ENCODE data around the gene SEMA3B.
A peak's percentile ranks its signal among the peaks of the same experiment; 100 is the strongest.
"Not testable (repeated sequence)": the region's sequence is repeated elsewhere in the genome, so short reads cannot be mapped to it uniquely, and the experiment has no call there.

Gene SEMA3B

GRCh38 chr3:50304601-50305000 is 35.7 kb downstream of the SEMA3B start:
- Histone ChIP-seq H3K27me3 (ENCODE audit: insufficient read depth, low read length) (no peaks in the 10 kb centered on the region), H3K4me3 (ENCODE audit: low read length) (no peak overlapping the region), H3K9ac (ENCODE audit: low read depth, low read length) (no peak overlapping the region), H3K9me3 (ENCODE audit: insufficient read depth, low read depth, low read length) (peaks cover 22% of the 10 kb centered on the region), H3K27ac (ENCODE audit: low read depth, low read length) (no peak overlapping the region), H3K4me1 (ENCODE audit: insufficient read depth, low read length) (peaks cover 12% of the 10 kb centered on the region; the same call in 1 of the 2 replicates), H3K36me3 (ENCODE audit: insufficient read depth, low read length) (peaks cover 3% of the 10 kb centered on the region; the same call in 1 of the 2 replicates)

GRCh38 chr3:50312041-50312440 is 43.1 kb downstream of the SEMA3B start:
- not testable (repeated sequence) for H3K27me3 ChIP-seq (ENCODE audit: insufficient read depth, low read length); H3K4me3 ChIP-seq (ENCODE audit: low read length); H3K27ac ChIP-seq (ENCODE audit: low read depth, low read length); H3K9ac ChIP-seq (ENCODE audit: low read depth, low read length); H3K4me1 ChIP-seq (ENCODE audit: insufficient read depth, low read length)
- Histone ChIP-seq H3K9me3 (ENCODE audit: insufficient read depth, low read depth, low read length) (peaks cover 22% of the 10 kb centered on the region), H3K36me3 (ENCODE audit: insufficient read depth, low read length) (peaks cover 13% of the 10 kb centered on the region)
- WGBS = 96% methylated on average over 18 of the region's 32 CpGs

- 93% methylated on average over 3 of the region's 3 CpGs for WGBS
- H3K27me3 ChIP-seq (ENCODE audit: insufficient read depth, low read length) = no peaks in the 10 kb centered on the region
- no peak overlapping the region for H3K9ac ChIP-seq (ENCODE audit: low read depth, low read length)
- 0 out of 2 replicates have a peak, but pooled peaks cover 5% of the 10 kb centered on the region for H3K4me1 ChIP-seq (ENCODE audit: insufficient read depth, low read length)
- H3K27ac ChIP-seq (ENCODE audit: low read depth, low read length) = no peak overlapping the region
- H3K4me3 ChIP-seq (ENCODE audit: low read length) = no peak overlapping the region
- H3K9me3 ChIP-seq (ENCODE audit: insufficient read depth, low read depth, low read length) = peaks cover 7% of the 10 kb centered on the region
- peaks cover 33% of the 10 kb centered on the region for H3K36me3 ChIP-seq (ENCODE audit: insufficient read depth, low read length)
Observed at GRCh38 chr3:50314342-50314741, 45.4 kb downstream of the SEMA3B start.

GRCh38 chr3:50314816-50315215 is 45.9 kb downstream of the SEMA3B start:
- peaks cover 36% of the 10 kb centered on the region for H3K36me3 ChIP-seq (ENCODE audit: insufficient read depth, low read length)
- no peak overlapping the region for H3K9ac ChIP-seq (ENCODE audit: low read depth, low read length)
- no peaks in the 10 kb centered on the region for H3K27me3 ChIP-seq (ENCODE audit: insufficient read depth, low read length)
- no peak overlapping the region for H3K4me3 ChIP-seq (ENCODE audit: low read length)
- 0 out of 2 replicates have a peak, but pooled peaks cover 5% of the 10 kb centered on the region for H3K4me1 ChIP-seq (ENCODE audit: insufficient read depth, low read length)
- peaks cover 2% of the 10 kb centered on the region; the same call in 1 of the 2 replicates for H3K9me3 ChIP-seq (ENCODE audit: insufficient read depth, low read depth, low read length)
- 93% methylated on average over 4 of the region's 4 CpGs for WGBS
- no peak overlapping the region for H3K27ac ChIP-seq (ENCODE audit: low read depth, low read length)

GRCh38 chr3:50316657-50317242 is 47.8 kb downstream of the SEMA3B start:
- Histone ChIP-seq H3K27ac (ENCODE audit: low read depth, low read length) (no peak overlapping the region), H3K36me3 (ENCODE audit: insufficient read depth, low read length) (peaks cover 40% of the 10 kb centered on the region), H3K27me3 (ENCODE audit: insufficient read depth, low read length) (no peaks in the 10 kb centered on the region), H3K9me3 (ENCODE audit: insufficient read depth, low read depth, low read length) (no peaks in the 10 kb centered on the region), H3K9ac (ENCODE audit: low read depth, low read length) (no peak overlapping the region), H3K4me1 (ENCODE audit: insufficient read depth, low read length) (peaks cover 11% of the 10 kb centered on the region; the same call in 1 of the 2 replicates), H3K4me3 (ENCODE audit: low read length) (no peak overlapping the region)
- 71% methylated on average over 9 of the region's 9 CpGs for WGBS

- H3K27me3 ChIP-seq (ENCODE audit: insufficient read depth, low read length) = no peaks in the 10 kb centered on the region
- no peak overlapping the region for H3K4me3 ChIP-seq (ENCODE audit: low read length)
- H3K9ac ChIP-seq (ENCODE audit: low read depth, low read length) = no peak overlapping the region
- H3K4me1 ChIP-seq (ENCODE audit: insufficient read depth, low read length) = peaks cover 11% of the 10 kb centered on the region; the same call in 1 of the 2 replicates
- no peaks in the 10 kb centered on the region for H3K9me3 ChIP-seq (ENCODE audit: insufficient read depth, low read depth, low read length)
- WGBS = 86% methylated on average over 6 of the region's 6 CpGs
- no peak overlapping the region for H3K27ac ChIP-seq (ENCODE audit: low read depth, low read length)
- H3K36me3 ChIP-seq (ENCODE audit: insufficient read depth, low read length) = peaks cover 40% of the 10 kb centered on the region
Observed at GRCh38 chr3:50317300-50317699, 48.4 kb downstream of the SEMA3B start.

GRCh38 chr3:50318163-50318562 is 49.2 kb downstream of the SEMA3B start:
- no peak overlapping the region for H3K4me3 ChIP-seq (ENCODE audit: low read length)
- H3K27ac ChIP-seq (ENCODE audit: low read depth, low read length) = no peak overlapping the region
- peaks cover 15% of the 10 kb centered on the region for H3K4me1 ChIP-seq (ENCODE audit: insufficient read depth, low read length)
- no peak overlapping the region for H3K9ac ChIP-seq (ENCODE audit: low read depth, low read length)
- H3K36me3 ChIP-seq (ENCODE audit: insufficient read depth, low read length) = peaks cover 40% of the 10 kb centered on the region
- no peaks in the 10 kb centered on the region for H3K27me3 ChIP-seq (ENCODE audit: insufficient read depth, low read length)
- whole genome bisulfite sequencing = 95% methylated on average over 11 of the region's 11 CpGs
- no peaks in the 10 kb centered on the region for H3K9me3 ChIP-seq (ENCODE audit: insufficient read depth, low read depth, low read length)

GRCh38 chr3:50318615-50319014 is 49.7 kb downstream of the SEMA3B start:
- Histone ChIP-seq H3K9me3 (ENCODE audit: insufficient read depth, low read depth, low read length) (no peaks in the 10 kb centered on the region), H3K4me3 (ENCODE audit: low read length) (no peak overlapping the region), H3K36me3 (ENCODE audit: insufficient read depth, low read length) (peaks cover 40% of the 10 kb centered on the region), H3K27ac (ENCODE audit: low read depth, low read length) (no peak overlapping the region), H3K9ac (ENCODE audit: low read depth, low read length) (no peak overlapping the region), H3K4me1 (ENCODE audit: insufficient read depth, low read length) (peaks cover 18% of the 10 kb centered on the region), H3K27me3 (ENCODE audit: insufficient read depth, low read length) (no peaks in the 10 kb centered on the region)
- WGBS = 96% methylated on average over 10 of the region's 10 CpGs

- 94% methylated on average over 16 of the region's 16 CpGs for WGBS
- H3K9ac ChIP-seq (ENCODE audit: low read depth, low read length) = no peak overlapping the region
- H3K9me3 ChIP-seq (ENCODE audit: insufficient read depth, low read depth, low read length) = no peaks in the 10 kb centered on the region
- peaks cover 40% of the 10 kb centered on the region for H3K36me3 ChIP-seq (ENCODE audit: insufficient read depth, low read length)
- H3K4me3 ChIP-seq (ENCODE audit: low read length) = no peak overlapping the region
- H3K27me3 ChIP-seq (ENCODE audit: insufficient read depth, low read length) = no peaks in the 10 kb centered on the region
- H3K4me1 ChIP-seq (ENCODE audit: insufficient read depth, low read length) = peaks cover 18% of the 10 kb centered on the region
- H3K27ac ChIP-seq (ENCODE audit: low read depth, low read length) = no peak overlapping the region
Observed at GRCh38 chr3:50319181-50319893, 50.4 kb downstream of the SEMA3B start.

GRCh38 chr3:50319894-50320625 is 51.1 kb downstream of the SEMA3B start:
- Histone ChIP-seq H3K36me3 (ENCODE audit: insufficient read depth, low read length) (peaks cover 44% of the 10 kb centered on the region), H3K9me3 (ENCODE audit: insufficient read depth, low read depth, low read length) (no peaks in the 10 kb centered on the region), H3K27me3 (ENCODE audit: insufficient read depth, low read length) (no peaks in the 10 kb centered on the region), H3K27ac (ENCODE audit: low read depth, low read length) (no peak overlapping the region; the same call in 1 of the 2 replicates), H3K4me1 (ENCODE audit: insufficient read depth, low read length) (peaks cover 18% of the 10 kb centered on the region), H3K9ac (ENCODE audit: low read depth, low read length) (peak overlapping the region; percentile 95), H3K4me3 (ENCODE audit: low read length) (peak overlapping the region; percentile 92)
- 93% methylated on average over 29 of the region's 29 CpGs for WGBS

- H3K9ac ChIP-seq (ENCODE audit: low read depth, low read length) = peak overlapping the region; percentile 95
- H3K27ac ChIP-seq (ENCODE audit: low read depth, low read length) = peak overlapping the region; percentile 99
- no peaks in the 10 kb centered on the region for H3K9me3 ChIP-seq (ENCODE audit: insufficient read depth, low read depth, low read length)
- peak overlapping the region; percentile 92 for H3K4me3 ChIP-seq (ENCODE audit: low read length)
- peaks cover 52% of the 10 kb centered on the region for H3K36me3 ChIP-seq (ENCODE audit: insufficient read depth, low read length)
- no peaks in the 10 kb centered on the region for H3K27me3 ChIP-seq (ENCODE audit: insufficient read depth, low read length)
- WGBS = under 1% methylated on average over 45 of the region's 45 CpGs
- peaks cover 18% of the 10 kb centered on the region for H3K4me1 ChIP-seq (ENCODE audit: insufficient read depth, low read length)
Observed at GRCh38 chr3:50320853-50321335, 51.9 kb downstream of the SEMA3B start.
